OCI-LY7 (cell line): ENCODE measurements around the gene ALDH9A1. TPM values are rescaled to one million over a fixed set of nuclear protein-coding genes. Genes with fewer than 3 reads are reported as not detected.
"Not testable (repeated sequence)": the region's sequence is repeated elsewhere in the genome, so short reads cannot be mapped to it uniquely, and the experiment has no call there.

Experiments
- Bru-seq: library from RNA; stranded (reverse); fragments of 400-500 nt; gene quantifications from one replicate; lab custom pipeline; 2021; lab: Mats Ljungman, UMichigan
- BruChase-seq, 2 experiments: library from RNA; stranded (reverse); fragments of 400-500 nt; gene quantifications; one replicate each; lab custom pipeline; 2021; lab: Mats Ljungman, UMichigan
- BruUV-seq: library from RNA; stranded (reverse); fragments of 400-500 nt; replicated peaks from 2 replicates; lab custom pipeline; 2021; lab: Mats Ljungman, UMichigan
- CTCF ChIA-PET: fragments of 300-600 bp; sonication (Branson Sonifier 250); formaldehyde crosslinking; loops from one replicate; lab custom pipeline; 2022; ENCODE audit warnings: antibody characterized with exemption; ENCODE audit not compliant: unreplicated experiment; lab: Charles Lee
- POLR2A ChIA-PET: fragments of 300-600 bp; sonication (Branson Sonifier 250); formaldehyde crosslinking; loops from one replicate; lab custom pipeline; 2022; ENCODE audit warnings: antibody characterized with exemption; lab: Charles Lee
- DNase-seq: peaks from one replicate; pipeline ENCODE4 v3.0.0-alpha.2; 2015; ENCODE audit warnings: low spot score
- H2AFZ ChIP-seq: fragments of 200-600 bp; sonication (generic), shearing (Covaris generic); 2 replicates; pipeline ENCODE4 v1.6.1; 2014; ENCODE audit warnings: mild to moderate bottlenecking, antibody characterized with exemption, low read length, moderate library complexity
- H3K27ac ChIP-seq: fragments of 200-600 bp; sonication (generic); 2 replicates; pipeline ENCODE4 v1.5.1; 2014; ENCODE audit warnings: mixed run types, low read depth, mild to moderate bottlenecking, moderate library complexity, low read length, inconsistent platforms; ENCODE audit not compliant: poor library complexity, severe bottlenecking
- H3K36me3 ChIP-seq: fragments of 200-600 bp; sonication (generic); 2 replicates; pipeline ENCODE4 v1.6.1; 2014; ENCODE audit warnings: mild to moderate bottlenecking, antibody characterized with exemption, low read length, moderate library complexity, mixed read lengths; ENCODE audit not compliant: insufficient read depth
- H3K4me1 ChIP-seq: fragments of 200-600 bp; sonication (generic); 2 replicates; pipeline ENCODE4 v1.5.1; 2014; ENCODE audit warnings: mild to moderate bottlenecking, low read length; ENCODE audit not compliant: insufficient read depth, poor library complexity, severe bottlenecking
- H3K4me2 ChIP-seq: fragments of 200-600 bp; sonication (generic); 2 replicates; pipeline ENCODE4 v1.6.1; 2014; ENCODE audit warnings: mild to moderate bottlenecking, low read length
- H3K4me3 ChIP-seq: fragments of 200-600 bp; sonication (generic); 2 replicates; pipeline ENCODE4 v1.5.1; 2014; ENCODE audit warnings: mild to moderate bottlenecking, low read depth, low read length; ENCODE audit not compliant: poor library complexity, severe bottlenecking
- H3K79me2 ChIP-seq: fragments of 200-600 bp; sonication (generic); 2 replicates; pipeline ENCODE4 v1.6.1; 2016; ENCODE audit warnings: low read depth, mild to moderate bottlenecking, low read length, moderate library complexity, mixed read lengths; ENCODE audit not compliant: insufficient read depth
- H3K9me2 ChIP-seq: fragments of 200-600 bp; sonication (generic); 2 replicates; pipeline ENCODE4 v1.6.1; 2016; ENCODE audit warnings: mild to moderate bottlenecking, low read length, mixed read lengths; ENCODE audit not compliant: insufficient read depth
- H3K9me3 ChIP-seq: fragments of 200-600 bp; sonication (generic); 2 replicates; pipeline ENCODE4 v1.6.1; 2014; ENCODE audit warnings: mild to moderate bottlenecking, mixed run types, low read length, mixed read lengths
- H4K20me1 ChIP-seq: fragments of 200-600 bp; sonication (generic); 2 replicates; pipeline ENCODE4 v1.6.1; 2014; ENCODE audit warnings: mild to moderate bottlenecking, antibody characterized with exemption, low read length, moderate library complexity, mixed read lengths; ENCODE audit not compliant: insufficient read depth
- CTCF ChIP-seq: fragments of 200-600 bp; sonication (generic); conservative IDR thresholded peaks from 2 replicates; pipeline ENCODE4 v1.5.1; 2014; ENCODE audit warnings: mild to moderate bottlenecking, antibody characterized with exemption, low read length, moderate library complexity, mixed read lengths
- EZH2phosphoT487 ChIP-seq: fragments of 200-600 bp; sonication (generic); IDR thresholded peaks from 2 replicates; pipeline ENCODE4 v1.6.1; 2018; ENCODE audit warnings: low read depth, borderline replicate concordance, mild to moderate bottlenecking, mixed run types, antibody characterized with exemption, low read length, moderate library complexity, mixed read lengths
- intact Hi-C: fragments of 100-400 bp; cut with micrococcal nuclease; formaldehyde crosslinking; loops from one replicate; pipeline ENCODE4 v1.10.0; 2022; ENCODE audit not compliant: unreplicated experiment
- long read RNA-seq: library from polyadenylated mRNA; stranded (forward); transcript quantifications from one replicate; pipeline ENCODE4 v2.0.0, GENCODE V29; 2022
- total RNA-seq, 2 experiments: library from RNA; depleted of rRNA in 1 of 2; stranded (reverse); fragments of >200 nt in 1 of 2; shearing (Covaris generic) in 1 of 2; gene quantifications; 2 replicates each; pipeline ENCODE4 v1.2.3, GENCODE V29; 2014 to 2022

Gene ALDH9A1
- total RNA-seq (2014; rRNA removed; shearing (Covaris generic)) (22.5 and 36.0 TPM in 2 replicates), total RNA-seq (2022) (27.7 and 32.1 TPM in 2 replicates), Bru-seq, nascent RNA (percentile 75 among the genes with signal in this experiment), BruChase-seq, experiment 1, labeled RNA remaining after a 6-hour chase (percentile 70 among the genes with signal in this experiment), BruChase-seq, experiment 2, labeled RNA remaining after a 2-hour chase (percentile 72 among the genes with signal in this experiment)
- long read RNA-seq, transcript ALDH9A1-201 (11 exons, 2,696 nt): major isoform, 62 of 78 reads
- long read RNA-seq, partial matches to known transcripts: 7 of 78 reads
- long read RNA-seq, other reads (novel, unspliced or antisense): 8 of 78 reads

GRCh38 chr1:165697881-165698760 is at the start of gene ALDH9A1:
Gene ALDH9A1, minus strand, starts transcription at chr1:165698562. Its CDS starts 4 bp downstream, at chr1:165698558.
- BruUV-seq: no TSS peak
- POLR2A ChIA-PET: interaction anchor here (0.7 to 2.8 kb wide), 12 partner anchors 8 to 420 kb away, joined by 3 to 22 read pairs (median 4); no protein-coding TSS in a partner anchor
- TF ChIP-seq EZH2phosphoT487 (no peak), CTCF (peak; percentile 69)

GRCh38 chr1:165747632-165748447 is 49.5 kb upstream of the ALDH9A1 start:
- H3K79me2 ChIP-seq: no peaks in the 10 kb centered on the region
- H4K20me1 ChIP-seq: no peaks in the 10 kb centered on the region
- H3K4me2 ChIP-seq: no peak overlapping the region
- no peak for TF ChIP-seq EZH2phosphoT487
- TF ChIP-seq CTCF: no peak
- BruUV-seq: no TSS peak
- intact Hi-C loops: no loop called here
- H3K4me1 ChIP-seq: no peaks in the 10 kb centered on the region
- DNase-seq: no peak
- no peaks in the 10 kb centered on the region for H3K9me3 ChIP-seq
- H3K36me3 ChIP-seq: peaks cover 52% of the 10 kb centered on the region
- H2AFZ ChIP-seq: no peak overlapping the region
- ChIA-PET POLR2A (interaction anchor here (0.6 to 1.2 kb wide), 5 partner anchors 9 to 127 kb away, joined by 3 to 5 read pairs (median 3); no protein-coding TSS in a partner anchor), CTCF (no interaction called here)
- no peak overlapping the region for H3K27ac ChIP-seq
- no peaks in the 10 kb centered on the region for H3K9me2 ChIP-seq
- no peak overlapping the region for H3K4me3 ChIP-seq

More at GRCh38 chr1:165697881-165698760, at the start of gene ALDH9A1:
- peak within 1 kb of the TSS; percentile 68 for H3K4me3 ChIP-seq
- H3K9me2 ChIP-seq: no peaks in the 10 kb centered on the region
- DNase-seq: peak; percentile 87
- CTCF ChIA-PET: interaction anchor here (0.6 to 1.1 kb wide), 2 partner anchors 12 to 97 kb away, joined by 3 read pairs; no protein-coding TSS in a partner anchor
- peak within 1 kb of the TSS; percentile 85 for H3K27ac ChIP-seq
- H3K4me2 ChIP-seq: peak within 1 kb of the TSS; percentile 81
- H2AFZ ChIP-seq: peak within 1 kb of the TSS; percentile 95
- peaks cover 3% of the 10 kb centered on the region; the same call in 1 of the 2 replicates for H3K36me3 ChIP-seq
- H4K20me1 ChIP-seq: no peaks in the 10 kb centered on the region
- H3K4me1 ChIP-seq: peaks cover 4% of the 10 kb centered on the region
- H3K9me3 ChIP-seq: no peaks in the 10 kb centered on the region
- intact Hi-C loops: loop anchor here (1.0 kb wide), 3 partner anchors 67 to 129 kb away; partner anchors contain the start of genes MGST3 and UCK2
- H3K79me2 ChIP-seq: peaks cover 23% of the 10 kb centered on the region

- H3K4me1 ChIP-seq, H2AFZ ChIP-seq, H3K9me3 ChIP-seq, CTCF ChIA-PET, H3K9me2 ChIP-seq, BruUV-seq, intact Hi-C loops, H4K20me1 ChIP-seq, H3K4me3 ChIP-seq, H3K27ac ChIP-seq, H3K4me2 ChIP-seq, DNase-seq, H3K79me2 ChIP-seq: not testable (repeated sequence)
- POLR2A ChIA-PET: interaction anchor here (0.6 to 2.2 kb wide), 4 partner anchors 16 to 153 kb away, joined by 3 to 6 read pairs (median 4); no protein-coding TSS in a partner anchor
- H3K36me3 ChIP-seq: peaks cover 62% of the 10 kb centered on the region
These were observed 46.6 kb upstream of the ALDH9A1 start for GRCh38 chr1:165744913-165745312.
